Endodermal cell (in vitro differentiated cells): ENCODE measurements around the gene RNF4. TPM values are rescaled to one million over a fixed set of nuclear protein-coding genes. Genes with fewer than 3 reads are reported as not detected.

Experiments used
- DNase-seq: peaks from one replicate; pipeline ENCODE4 v3.0.0-alpha.2; 2017
- H3K27ac ChIP-seq: 2 replicates; pipeline ENCODE4 v1.5.1; 2013; ENCODE audit warnings: mild to moderate bottlenecking, low read depth, low read length, moderate library complexity
- H3K27me3 ChIP-seq: 2 replicates; pipeline ENCODE4 v1.6.1; 2013; ENCODE audit warnings: mild to moderate bottlenecking, low read length, moderate library complexity; ENCODE audit not compliant: insufficient read depth, control insufficient read depth, poor library complexity, severe bottlenecking
- H3K36me3 ChIP-seq: 2 replicates; pipeline ENCODE4 v1.7.0; 2013; ENCODE audit warnings: mild to moderate bottlenecking, low read length, moderate library complexity; ENCODE audit not compliant: control insufficient read depth, insufficient read depth
- H3K4me1 ChIP-seq: one replicate; pipeline ENCODE4 v1.7.0; 2013; ENCODE audit warnings: low read length; ENCODE audit not compliant: control insufficient read depth, insufficient read depth
- H3K4me3 ChIP-seq: 2 replicates; pipeline ENCODE4 v1.5.1; 2013; ENCODE audit warnings: mild to moderate bottlenecking, low read length, moderate library complexity
- H3K9ac ChIP-seq: 2 replicates; pipeline ENCODE4 v1.6.1; 2013; ENCODE audit warnings: mild to moderate bottlenecking, low read length, moderate library complexity; ENCODE audit not compliant: poor library complexity, severe bottlenecking; ENCODE audit errors: extremely low read depth
- H3K9me3 ChIP-seq: 2 replicates; pipeline ENCODE4 v1.6.1; 2013; ENCODE audit warnings: mild to moderate bottlenecking, low read length, moderate library complexity; ENCODE audit not compliant: control insufficient read depth
- H3K27ac Mint-ChIP-seq: 2 replicates; pipeline ENCODE4 v1.8.0; 2020; ENCODE audit warnings: mixed read lengths
- H3K27me3 Mint-ChIP-seq: 2 replicates; pipeline ENCODE4 v1.8.0; 2021; ENCODE audit warnings: mild to moderate bottlenecking, mixed read lengths; ENCODE audit not compliant: insufficient read depth
- H3K36me3 Mint-ChIP-seq: 2 replicates; pipeline ENCODE4 v1.8.0; 2020; ENCODE audit warnings: low read depth, mixed read lengths
- H3K4me1 Mint-ChIP-seq: 2 replicates; pipeline ENCODE4 v1.8.0; 2020; ENCODE audit warnings: mixed read lengths
- H3K4me3 Mint-ChIP-seq: 2 replicates; pipeline ENCODE4 v1.8.0; 2020; ENCODE audit warnings: mild to moderate bottlenecking, moderate library complexity, mixed read lengths
- H3K9me3 Mint-ChIP-seq: 2 replicates; pipeline ENCODE4 v1.8.0; 2020; ENCODE audit warnings: mild to moderate bottlenecking, mixed read lengths
- CTCF ChIP-seq: fragments of 200-600 bp; sonication (generic); conservative IDR thresholded peaks from 2 replicates; pipeline ENCODE4 v1.5.0; 2021; ENCODE audit warnings: antibody characterized with exemption, mild to moderate bottlenecking
- WGBS, 2 experiments: methylation state at CpG; one replicate each; pipeline versions ENCODE4 v1.1.5 to v1.1.7; 2013; ENCODE audit warnings: missing lambda C conversion rate in 2 of 2, mixed read lengths in 1 of 2; ENCODE audit not compliant: insufficient coverage in 1 of 2, insufficient read length in 1 of 2; 5-methylcytosine and 5-hydroxymethylcytosine counted together
- total RNA-seq, 2 donors: library from RNA; stranded (reverse); fragmentation: NEBNext Ultra II Directional in 1 of 2; extraction: Animal tissue kit (Norgen Biotek cat#: 25700) in 1 of 2; gene quantifications; 2 replicates in 1 of 2; 3 replicates in 1 of 2; pipeline ENCODE4 v1.2.1, GENCODE V29; 2021

Gene RNF4
- total RNA-seq, 2 donors from 2014 or later, result 73.2 to 93.6 TPM

- Histone ChIP-seq H3K27me3 (no peaks in the 10 kb centered on the region), H3K4me3 (no peak overlapping the region), H3K36me3 (peaks cover 85% of the 10 kb centered on the region), H3K4me1 (peaks cover 5% of the 10 kb centered on the region), H3K27ac (no peak overlapping the region), H3K9ac (no peak overlapping the region), H3K9me3 (no peaks in the 10 kb centered on the region)
- H3K27ac Mint-ChIP-seq, result no peak overlapping the region
- TF ChIP-seq CTCF, result no peak
- H3K9me3 Mint-ChIP-seq, result no peaks in the 10 kb centered on the region
- WGBS, 2 experiments, result 95 to 97% methylated on average over 8 to 9 of the region's 9 CpGs
- H3K27me3 Mint-ChIP-seq, result no peaks in the 10 kb centered on the region
- H3K36me3 Mint-ChIP-seq, result peaks cover 66% of the 10 kb centered on the region
- DNase-seq, result no peak
- H3K4me1 Mint-ChIP-seq, result no peaks in the 10 kb centered on the region
- H3K4me3 Mint-ChIP-seq, result no peak overlapping the region
Measured at GRCh38 chr4:2497931-2498330, 29.0 kb downstream of the RNF4 start.

- Mint-ChIP-seq H3K27ac (no peak overlapping the region), H3K4me3 (no peak overlapping the region), H3K4me1 (no peaks in the 10 kb centered on the region), H3K9me3 (no peaks in the 10 kb centered on the region), H3K36me3 (peaks cover 70% of the 10 kb centered on the region), H3K27me3 (no peaks in the 10 kb centered on the region)
- no peak for TF ChIP-seq CTCF
- no peaks in the 10 kb centered on the region for H3K27me3 ChIP-seq
- 88 to 100% methylated on average over 1 to 2 of the region's 2 CpGs for WGBS, 2 experiments
- peaks cover 80% of the 10 kb centered on the region for H3K36me3 ChIP-seq
- H3K4me1 ChIP-seq, result no peaks in the 10 kb centered on the region
- H3K9me3 ChIP-seq, result no peaks in the 10 kb centered on the region
- no peak overlapping the region for H3K4me3 ChIP-seq
- DNase-seq, result no peak
- H3K27ac ChIP-seq, result no peak overlapping the region
- H3K9ac ChIP-seq, result no peak overlapping the region
Measured at GRCh38 chr4:2500547-2500946, 31.6 kb downstream of the RNF4 start.

GRCh38 chr4:2501034-2501594, 32.2 kb downstream of the RNF4 start:
- no peaks in the 10 kb centered on the region for H3K27me3 ChIP-seq
- no peak overlapping the region for H3K9ac ChIP-seq
- no peak overlapping the region for H3K4me3 ChIP-seq
- TF ChIP-seq CTCF, result no peak
- Mint-ChIP-seq H3K27me3 (no peaks in the 10 kb centered on the region), H3K27ac (peak overlapping the region; percentile 55), H3K4me3 (no peak overlapping the region), H3K36me3 (peaks cover 72% of the 10 kb centered on the region), H3K9me3 (no peaks in the 10 kb centered on the region), H3K4me1 (no peaks in the 10 kb centered on the region)
- no peaks in the 10 kb centered on the region for H3K4me1 ChIP-seq
- no peak for DNase-seq
- WGBS, 2 experiments, result 94 to 96% methylated on average over 6 to 7 of the region's 7 CpGs
- no peak overlapping the region for H3K27ac ChIP-seq
- no peaks in the 10 kb centered on the region for H3K9me3 ChIP-seq
- H3K36me3 ChIP-seq, result peaks cover 86% of the 10 kb centered on the region
